Loucy (cell line): ENCODE measurements around the gene KIFC3.
A peak's percentile ranks its signal among the peaks of the same experiment; 100 is the strongest.

Source experiments
- H2AFZ ChIP-seq: fragments of 200-600 bp; sonication (generic); 2 replicates; pipeline ENCODE4 v1.6.0; 2016; ENCODE audit warnings: antibody characterized with exemption, mild to moderate bottlenecking, low read length, moderate library complexity
- H3F3A ChIP-seq: fragments of 200-600 bp; 2 replicates; pipeline ENCODE4 v1.6.0; 2016; ENCODE audit warnings: antibody characterized with exemption, low read depth, mild to moderate bottlenecking
- H3K27me3 ChIP-seq: fragments of 200-600 bp; sonication (generic); 2 replicates; pipeline ENCODE4 v1.6.1; 2014; ENCODE audit warnings: low read length, mild to moderate bottlenecking; ENCODE audit not compliant: insufficient read depth, poor library complexity, severe bottlenecking
- H3K36me3 ChIP-seq: fragments of 200-600 bp; sonication (generic); 2 replicates; pipeline ENCODE4 v1.6.1; 2016; ENCODE audit warnings: low read length; ENCODE audit not compliant: insufficient read depth
- H3K4me1 ChIP-seq: fragments of 200-600 bp; sonication (generic); 2 replicates; pipeline ENCODE4 v1.5.1; 2014; ENCODE audit warnings: low read length, mild to moderate bottlenecking; ENCODE audit not compliant: insufficient read depth, poor library complexity, severe bottlenecking
- H3K4me2 ChIP-seq: fragments of 200-600 bp; sonication (generic); 2 replicates; pipeline ENCODE4 v1.6.0; 2014; ENCODE audit warnings: antibody characterized with exemption, low read length, low read depth, mild to moderate bottlenecking; ENCODE audit not compliant: poor library complexity, severe bottlenecking
- H3K4me3 ChIP-seq: fragments of 200-600 bp; sonication (generic); 2 replicates; pipeline ENCODE4 v1.5.1; 2014; ENCODE audit warnings: low read length, mild to moderate bottlenecking, mixed read lengths; ENCODE audit not compliant: poor library complexity, severe bottlenecking
- H3K79me2 ChIP-seq: fragments of 200-600 bp; sonication (generic); 2 replicates; pipeline ENCODE4 v1.6.1; 2014; ENCODE audit warnings: low read length; ENCODE audit not compliant: insufficient read depth
- H3K9ac ChIP-seq: fragments of 200-600 bp; sonication (generic); 2 replicates; pipeline ENCODE4 v1.6.0; 2014; ENCODE audit warnings: mild to moderate bottlenecking, low read depth, low read length, moderate library complexity; ENCODE audit not compliant: poor library complexity, severe bottlenecking
- H3K9me2 ChIP-seq: fragments of 200-600 bp; sonication (generic); replicated peaks from 2 replicates; pipeline ENCODE4 v1.6.1; 2016; ENCODE audit warnings: low read depth, low read length, mixed read lengths
- H3K9me3 ChIP-seq: fragments of 200-600 bp; sonication (generic); 2 replicates; pipeline ENCODE4 v1.6.1; 2014; ENCODE audit warnings: mild to moderate bottlenecking, antibody characterized with exemption, low read length, low read depth; ENCODE audit not compliant: insufficient read depth
- H4K20me1 ChIP-seq: fragments of 200-600 bp; sonication (generic); 2 replicates; pipeline ENCODE4 v1.6.0; 2014; ENCODE audit warnings: antibody characterized with exemption, low read length, mild to moderate bottlenecking; ENCODE audit not compliant: insufficient read depth, poor library complexity, severe bottlenecking
- CTCF ChIP-seq: fragments of 200-600 bp; sonication (generic); conservative IDR thresholded peaks from 2 replicates; pipeline ENCODE4 v1.5.1; 2014; ENCODE audit warnings: mild to moderate bottlenecking, antibody characterized with exemption, low read length
- EZH2phosphoT487 ChIP-seq: fragments of 200-600 bp; IDR thresholded peaks from 2 replicates; pipeline ENCODE4 v1.6.1; 2018; ENCODE audit warnings: antibody characterized with exemption, mild to moderate bottlenecking, moderate library complexity, borderline replicate concordance

KIFC3 gene

GRCh38 chr16:57757326-57757786, 44.9 kb downstream of the KIFC3 start:
- Histone ChIP-seq H4K20me1 (no peaks in the 10 kb centered on the region), H3K9me2 (no peaks in the 10 kb centered on the region), H3F3A (no peaks in the 10 kb centered on the region), H3K4me1 (no peaks in the 10 kb centered on the region), H2AFZ (no peak overlapping the region), H3K27me3 (no peaks in the 10 kb centered on the region), H3K4me3 (no peak overlapping the region), H3K4me2 (no peak overlapping the region), H3K9ac (no peak overlapping the region), H3K79me2 (no peaks in the 10 kb centered on the region), H3K9me3 (no peaks in the 10 kb centered on the region), H3K36me3 (peaks cover 4% of the 10 kb centered on the region; the same call in 1 of the 2 replicates)
- peak; percentile 87 for TF ChIP-seq CTCF
- no peak for TF ChIP-seq EZH2phosphoT487

GRCh38 chr16:57756424-57757325, 45.6 kb downstream of the KIFC3 start:
- Histone ChIP-seq H4K20me1 (no peaks in the 10 kb centered on the region), H3K4me1 (no peaks in the 10 kb centered on the region), H3K79me2 (no peaks in the 10 kb centered on the region), H3K9me3 (no peaks in the 10 kb centered on the region), H3K27me3 (no peaks in the 10 kb centered on the region), H3K4me3 (no peak overlapping the region), H3K4me2 (no peak overlapping the region), H3K9me2 (no peaks in the 10 kb centered on the region), H3K36me3 (peaks cover 9% of the 10 kb centered on the region; the same call in 1 of the 2 replicates), H2AFZ (no peak overlapping the region), H3K9ac (no peak overlapping the region), H3F3A (no peaks in the 10 kb centered on the region)
- no peak for TF ChIP-seq CTCF
- TF ChIP-seq EZH2phosphoT487: no peak

- H3K4me3 ChIP-seq: no peak overlapping the region
- no peaks in the 10 kb centered on the region for H3K79me2 ChIP-seq
- TF ChIP-seq CTCF: no peak
- TF ChIP-seq EZH2phosphoT487: no peak
- H3K4me1 ChIP-seq: no peaks in the 10 kb centered on the region
- no peak overlapping the region for H3K4me2 ChIP-seq
- no peaks in the 10 kb centered on the region for H3K27me3 ChIP-seq
- H3K36me3 ChIP-seq: peaks cover 10% of the 10 kb centered on the region; the same call in 1 of the 2 replicates
- H4K20me1 ChIP-seq: no peaks in the 10 kb centered on the region
- no peak overlapping the region for H2AFZ ChIP-seq
- no peaks in the 10 kb centered on the region for H3F3A ChIP-seq
- H3K9me2 ChIP-seq: no peaks in the 10 kb centered on the region
- no peak overlapping the region for H3K9ac ChIP-seq
- no peaks in the 10 kb centered on the region for H3K9me3 ChIP-seq
Measured at GRCh38 chr16:57755726-57756423, 46.4 kb downstream of the KIFC3 start.
